ENCODE measurements around the gene DAPP1. TPM values are rescaled to one million over a fixed set of nuclear protein-coding genes. Genes with fewer than 3 reads are reported as not detected.
A peak's percentile ranks its signal among the peaks of the same experiment; 100 is the strongest.

The DAPP1 gene
- total and polyA plus RNA-seq, 8 donors: 0.09 to 2.7 (median 0.38) TPM

DNA sequence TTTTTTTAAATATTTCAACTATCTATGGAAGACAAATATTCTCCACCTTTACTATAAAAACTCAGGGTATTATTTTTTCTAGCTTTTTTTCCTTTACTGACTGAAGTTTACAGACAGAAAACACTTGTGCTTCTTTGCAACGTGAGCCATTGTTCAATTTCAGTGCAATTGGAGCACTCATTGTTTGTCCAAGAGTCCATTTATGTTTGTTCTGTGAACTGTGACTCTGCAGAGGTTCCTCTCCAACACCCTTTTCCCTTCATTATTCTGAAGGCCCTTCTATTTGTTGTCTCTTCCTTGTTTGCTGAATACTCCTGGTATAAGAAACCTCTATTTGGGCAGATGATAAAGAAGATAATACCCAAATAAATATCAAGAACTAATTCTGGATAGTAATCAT, 37.4 kb downstream of the DAPP1 start:
- Histone ChIP-seq H3K4me1 (no peaks in the 10 kb centered on the region), H3K27me3 (no peaks in the 10 kb centered on the region), H3K36me3 (no peaks in the 10 kb centered on the region), H3K9me3 (no peaks in the 10 kb centered on the region), H3K27ac (no peak overlapping the region), H3K4me3 (no peak overlapping the region)
- no peak for DNase-seq
- no peak for ATAC-seq
- FAIRE-seq: no peak
- WGBS, 2 donors: 26 to 41% methylated on average over 1 of the region's 1 CpG
- TF ChIP-seq, protein P1, sequence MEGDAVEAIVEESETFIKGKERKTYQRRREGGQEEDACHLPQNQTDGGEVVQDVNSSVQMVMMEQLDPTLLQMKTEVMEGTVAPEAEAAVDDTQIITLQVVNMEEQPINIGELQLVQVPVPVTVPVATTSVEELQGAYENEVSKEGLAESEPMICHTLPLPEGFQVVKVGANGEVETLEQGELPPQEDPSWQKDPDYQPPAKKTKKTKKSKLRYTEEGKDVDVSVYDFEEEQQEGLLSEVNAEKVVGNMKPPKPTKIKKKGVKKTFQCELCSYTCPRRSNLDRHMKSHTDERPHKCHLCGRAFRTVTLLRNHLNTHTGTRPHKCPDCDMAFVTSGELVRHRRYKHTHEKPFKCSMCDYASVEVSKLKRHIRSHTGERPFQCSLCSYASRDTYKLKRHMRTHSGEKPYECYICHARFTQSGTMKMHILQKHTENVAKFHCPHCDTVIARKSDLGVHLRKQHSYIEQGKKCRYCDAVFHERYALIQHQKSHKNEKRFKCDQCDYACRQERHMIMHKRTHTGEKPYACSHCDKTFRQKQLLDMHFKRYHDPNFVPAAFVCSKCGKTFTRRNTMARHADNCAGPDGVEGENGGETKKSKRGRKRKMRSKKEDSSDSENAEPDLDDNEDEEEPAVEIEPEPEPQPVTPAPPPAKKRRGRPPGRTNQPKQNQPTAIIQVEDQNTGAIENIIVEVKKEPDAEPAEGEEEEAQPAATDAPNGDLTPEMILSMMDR (IDR thresholded peaks at IDR 0.05): no peak
- intact Hi-C loops (cut with DNase I): no loop called here

DNA sequence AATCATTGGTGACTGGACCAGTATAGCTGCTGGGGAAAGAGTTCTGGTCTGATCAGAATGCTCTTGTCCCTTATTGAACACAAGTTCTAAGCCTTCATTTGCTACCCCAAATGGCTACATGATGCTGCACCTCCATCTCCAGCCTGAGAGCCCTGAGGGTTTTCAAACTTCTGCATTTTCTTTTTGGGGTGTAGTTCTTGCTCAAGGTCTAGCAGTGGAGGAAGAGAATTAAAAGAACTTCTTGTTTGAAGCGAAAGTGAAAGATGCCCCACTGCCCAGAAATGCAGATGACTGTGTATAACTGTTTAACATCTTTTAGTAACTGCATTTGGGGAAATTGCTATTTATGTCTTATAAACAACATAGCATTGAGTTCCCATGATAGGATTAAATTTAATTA, 39.1 kb downstream of the DAPP1 start:
- TF ChIP-seq, protein P1 (IDR thresholded peaks at IDR 0.05): no peak
- H3K4me3 ChIP-seq: no peak overlapping the region
- ATAC-seq: peak in 2 of 4 donors; percentile 69 to 72
- H3K36me3 ChIP-seq: no peaks in the 10 kb centered on the region
- DNase-seq: peak in 1 of 6 donors; percentile 15
- no peaks in the 10 kb centered on the region for H3K27me3 ChIP-seq
- H3K27ac ChIP-seq: no peak overlapping the region
- no peaks in the 10 kb centered on the region for H3K9me3 ChIP-seq
- no peaks in the 10 kb centered on the region for H3K4me1 ChIP-seq
- WGBS, 2 donors: 84 to 91% methylated on average over 1 of the region's 1 CpG
- no peak for FAIRE-seq
- intact Hi-C loops (cut with DNase I): no loop called here

DNA sequence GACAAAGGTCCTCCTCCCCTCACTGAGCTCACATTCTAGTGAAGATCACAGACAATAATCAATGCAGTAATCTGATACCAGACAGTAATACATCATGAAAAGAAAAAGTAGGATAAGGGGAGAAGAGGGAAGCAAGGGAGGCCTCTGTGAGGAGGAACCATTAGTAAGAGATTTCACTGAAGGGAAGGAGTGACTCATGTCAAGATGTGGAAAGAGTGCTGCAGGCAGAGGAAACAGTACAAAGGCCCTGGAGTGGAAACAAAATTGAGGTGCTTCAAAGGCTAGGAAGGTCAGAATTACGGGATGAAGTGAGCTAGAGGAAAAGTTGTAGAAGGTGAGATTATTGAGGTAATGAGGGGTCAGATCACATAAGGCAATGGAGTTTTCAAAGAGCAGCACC, 39.5 kb downstream of the DAPP1 start:
- WGBS, 2 donors: 57 to 75% methylated on average over 1 of the region's 1 CpG
- H3K4me1 ChIP-seq: no peaks in the 10 kb centered on the region
- peak in 2 of 4 donors; percentile 73 to 85 for ATAC-seq
- no peak for DNase-seq
- no peak overlapping the region for H3K27ac ChIP-seq
- TF ChIP-seq, protein P1 (IDR thresholded peaks at IDR 0.05): no peak
- no peaks in the 10 kb centered on the region for H3K36me3 ChIP-seq
- no peaks in the 10 kb centered on the region for H3K9me3 ChIP-seq
- intact Hi-C loops (cut with DNase I): no loop called here
- no peak overlapping the region for H3K4me3 ChIP-seq
- no peak for FAIRE-seq
- H3K27me3 ChIP-seq: no peaks in the 10 kb centered on the region

DNA sequence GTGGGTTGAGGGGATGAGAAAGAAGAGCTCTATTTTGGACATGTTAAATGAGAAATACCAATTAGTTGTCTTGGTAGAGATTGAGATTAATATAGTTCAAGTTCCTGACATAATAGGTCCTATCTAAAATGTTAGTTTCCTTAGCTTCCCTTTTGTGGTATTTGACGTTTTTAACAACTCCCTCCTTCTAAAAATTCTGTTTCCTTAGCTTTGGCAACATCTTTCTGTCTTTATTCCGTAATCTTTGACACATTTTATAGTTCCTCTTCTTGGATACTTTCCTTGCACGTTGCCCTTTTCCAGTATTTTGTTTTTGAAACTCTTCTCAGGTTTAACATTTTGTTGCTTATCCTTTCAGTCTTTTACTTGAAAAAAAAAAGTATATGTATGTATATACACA, 40.7 kb downstream of the DAPP1 start:
- DNase-seq (no peak), FAIRE-seq (no peak), ATAC-seq (peak in 1 of 4 donors; percentile 16)
- no peaks in the 10 kb centered on the region for H3K36me3 ChIP-seq
- TF ChIP-seq, protein P1 (IDR thresholded peaks at IDR 0.05): no peak
- no peaks in the 10 kb centered on the region for H3K9me3 ChIP-seq
- H3K4me3 ChIP-seq: no peak overlapping the region
- intact Hi-C loops (cut with DNase I): no loop called here
- H3K27me3 ChIP-seq: no peaks in the 10 kb centered on the region
- H3K4me1 ChIP-seq: no peaks in the 10 kb centered on the region
- 51% methylated on average over 3 of the region's 3 CpGs for WGBS, 2 donors
- H3K27ac ChIP-seq: no peak overlapping the region

DNA sequence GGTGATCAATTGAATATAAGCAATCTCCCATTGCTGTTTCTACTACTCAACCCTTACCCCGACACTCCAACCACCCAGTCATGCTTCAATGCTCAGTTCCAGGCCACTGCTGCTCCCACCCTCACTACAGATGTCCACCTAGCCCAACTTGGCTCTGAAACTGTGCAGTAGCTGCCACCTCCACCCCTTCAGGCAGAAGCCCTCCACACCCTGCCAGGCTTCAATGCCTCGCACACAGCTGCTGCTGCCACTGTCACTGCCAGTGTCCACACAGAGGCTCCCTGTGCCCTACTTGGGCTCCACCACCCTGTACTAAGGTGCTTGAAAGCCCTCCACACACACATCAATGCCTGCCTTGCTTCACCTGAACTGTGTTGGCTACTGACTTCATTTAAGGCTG, 43.0 kb downstream of the DAPP1 start:
- no peaks in the 10 kb centered on the region for H3K4me1 ChIP-seq
- DNase-seq (no peak), FAIRE-seq (no peak), ATAC-seq (no peak)
- WGBS, 2 donors: 87 to 89% methylated on average over 2 of the region's 2 CpGs
- no peak overlapping the region for H3K4me3 ChIP-seq
- intact Hi-C loops (cut with DNase I): no loop called here
- TF ChIP-seq, protein P1 (IDR thresholded peaks at IDR 0.05): no peak
- H3K9me3 ChIP-seq: no peaks in the 10 kb centered on the region
- no peaks in the 10 kb centered on the region for H3K36me3 ChIP-seq
- H3K27ac ChIP-seq: no peak overlapping the region
- no peaks in the 10 kb centered on the region for H3K27me3 ChIP-seq
